GM10847 (cell line): ENCODE data around the gene STX12.

ENCODE experiments used
- POLR2A ChIP-seq: IDR thresholded peaks from 2 replicates; pipeline ENCODE4 v1.6.1; 2011; ENCODE audit not compliant: insufficient read length; ENCODE audit errors: extremely low read depth

STX12 gene

GRCh38 chr1:27873671-27874384 lies 100.8 kb downstream of the STX12 start:
- TF ChIP-seq POLR2A: peak; percentile 6
